HL-60 (cell line): Measurements from ENCODE around the gene FCGR1A.
"Not testable (repeated sequence)": the region's sequence is repeated elsewhere in the genome, so short reads cannot be mapped to it uniquely, and the experiment has no call there.

Source experiments
- DNase-seq, 2 experiments: peaks; one replicate each; pipeline ENCODE4 v3.0.0-alpha.2; 2010 to 2020; ENCODE audit warnings: low read depth in 1 of 2, low spot score in 1 of 2
- H3K27ac ChIP-seq: fragments of 250-450 bp; sonication (Bioruptor Pico); replicated peaks from 2 replicates; pipeline ENCODE4 v1.5.1; 2020; ENCODE audit warnings: mild to moderate bottlenecking, moderate library complexity
- H3K27me3 ChIP-seq: fragments of 250-450 bp; sonication (Bioruptor Pico); 2 replicates; pipeline ENCODE4 v1.5.1; 2021; ENCODE audit warnings: mild to moderate bottlenecking, moderate library complexity; ENCODE audit not compliant: insufficient read depth, poor library complexity, severe bottlenecking
- H3K4me3 ChIP-seq: replicated peaks from 2 replicates; pipeline ENCODE4 v1.5.1; 2011; ENCODE audit warnings: mild to moderate bottlenecking, control low read depth, low read length; ENCODE audit not compliant: insufficient read depth
- POLR2AphosphoS5 ChIP-seq: IDR thresholded peaks from 2 replicates; pipeline ENCODE4 v1.6.1; 2012; ENCODE audit warnings: low read depth
- SPI1 ChIP-seq: IDR thresholded peaks from 2 replicates; pipeline ENCODE4 v1.6.1; 2012; ENCODE audit warnings: low read depth, mild to moderate bottlenecking, borderline replicate concordance

FCGR1A gene

GRCh38 chr1:149787688-149788451 lies 5.4 kb downstream of the FCGR1A start:
- peak overlapping the region; percentile 78 for H3K27ac ChIP-seq
- DNase-seq = peak in 1 of 2 experiments; percentile 86
- peak; percentile 73 for TF ChIP-seq SPI1
- not testable (repeated sequence) for H3K27me3 ChIP-seq, H3K4me3 ChIP-seq

GRCh38 chr1:149792502-149792901 lies 10.0 kb downstream of the FCGR1A start:
- H3K27me3 ChIP-seq = not testable (repeated sequence)
- peak in 1 of 2 experiments; percentile 41 for DNase-seq
- peak overlapping the region; percentile 82 for H3K27ac ChIP-seq
- peak overlapping the region; percentile 43 for H3K4me3 ChIP-seq

- H3K27ac ChIP-seq = peak overlapping the region; percentile 82
- H3K4me3 ChIP-seq = peak overlapping the region; percentile 43
- not testable (repeated sequence) for H3K27me3 ChIP-seq
- peak in 1 of 2 experiments; percentile 57 for DNase-seq
Measured at GRCh38 chr1:149792912-149793515, 10.5 kb downstream of the FCGR1A start.

GRCh38 chr1:149793885-149794284 lies 11.4 kb downstream of the FCGR1A start:
- not testable (repeated sequence) for H3K27ac ChIP-seq, H3K27me3 ChIP-seq, H3K4me3 ChIP-seq, DNase-seq

GRCh38 chr1:149801628-149802027 lies 19.1 kb downstream of the FCGR1A start:
- not testable (repeated sequence) for H3K27me3 ChIP-seq, H3K4me3 ChIP-seq, DNase-seq, H3K27ac ChIP-seq

GRCh38 chr1:149804417-149805080 lies 22.1 kb downstream of the FCGR1A start:
- not testable (repeated sequence) for H3K27ac ChIP-seq, H3K27me3 ChIP-seq, H3K4me3 ChIP-seq, DNase-seq

- DNase-seq = peak in 1 of 2 experiments; percentile 17
- not testable (repeated sequence) for H3K27me3 ChIP-seq, H3K27ac ChIP-seq
- H3K4me3 ChIP-seq = peak overlapping the region; percentile 9; the same call in 1 of the 2 replicates
Measured at GRCh38 chr1:149810697-149811405, 28.4 kb downstream of the FCGR1A start.

- H3K27me3 ChIP-seq = not testable (repeated sequence)
- DNase-seq = peak in 1 of 2 experiments; percentile 25
- peak overlapping the region; percentile 32 for H3K4me3 ChIP-seq
- peak overlapping the region; percentile 55 for H3K27ac ChIP-seq
Measured at GRCh38 chr1:149811514-149811889, 29.0 kb downstream of the FCGR1A start.

GRCh38 chr1:149811890-149812829 lies 29.7 kb downstream of the FCGR1A start:
- TF ChIP-seq POLR2AphosphoS5 = peak; percentile 88
- Histone ChIP-seq H3K27ac (peak overlapping the region; percentile 94), H3K4me3 (peak overlapping the region; percentile 34)
- DNase-seq = peak; percentile 80 to 94
- H3K27me3 ChIP-seq = not testable (repeated sequence)
